ENCODE results near the gene RUNX1. TPM values are rescaled to one million over a fixed set of nuclear protein-coding genes. Genes with fewer than 3 reads are reported as not detected.

The RUNX1 gene
- total RNA-seq, 2 donors from 2014 or later = 21.3 to 23.0 TPM

DNA sequence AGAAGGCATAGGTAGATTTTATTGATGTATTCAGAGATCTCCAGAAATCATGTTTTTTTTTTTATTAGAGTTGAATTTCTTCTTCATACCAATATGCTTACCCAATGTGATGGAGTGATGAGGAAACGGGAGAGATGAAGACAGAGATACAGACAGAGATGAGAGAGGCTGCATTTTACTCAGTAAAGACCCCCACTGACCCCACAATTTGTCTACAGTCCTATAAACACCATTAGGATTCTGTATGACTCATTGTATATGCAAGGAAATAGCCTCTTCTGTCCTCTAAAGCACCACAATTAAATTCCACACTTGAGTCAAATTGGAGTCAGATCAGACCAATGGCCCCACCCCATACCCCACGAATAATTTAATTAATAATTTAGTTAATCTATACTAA is 44.0 kb downstream of the RUNX1 start:
- intact Hi-C loops (cut with DNase I) = no loop called here
- Histone ChIP-seq H3K9ac (ENCODE audit: low read depth in 2 of 2, low read length in 2 of 2) (no peak overlapping the region), H3K4me3 (no peak overlapping the region), H3K4me1 (no peaks in the 10 kb centered on the region), H3K27me3 (no peaks in the 10 kb centered on the region), H3K27ac (no peak overlapping the region), H3K9me3 (no peaks in the 10 kb centered on the region), H3K36me3 (no peaks in the 10 kb centered on the region)
- no peak for DNase-seq
- TF ChIP-seq, protein P1, sequence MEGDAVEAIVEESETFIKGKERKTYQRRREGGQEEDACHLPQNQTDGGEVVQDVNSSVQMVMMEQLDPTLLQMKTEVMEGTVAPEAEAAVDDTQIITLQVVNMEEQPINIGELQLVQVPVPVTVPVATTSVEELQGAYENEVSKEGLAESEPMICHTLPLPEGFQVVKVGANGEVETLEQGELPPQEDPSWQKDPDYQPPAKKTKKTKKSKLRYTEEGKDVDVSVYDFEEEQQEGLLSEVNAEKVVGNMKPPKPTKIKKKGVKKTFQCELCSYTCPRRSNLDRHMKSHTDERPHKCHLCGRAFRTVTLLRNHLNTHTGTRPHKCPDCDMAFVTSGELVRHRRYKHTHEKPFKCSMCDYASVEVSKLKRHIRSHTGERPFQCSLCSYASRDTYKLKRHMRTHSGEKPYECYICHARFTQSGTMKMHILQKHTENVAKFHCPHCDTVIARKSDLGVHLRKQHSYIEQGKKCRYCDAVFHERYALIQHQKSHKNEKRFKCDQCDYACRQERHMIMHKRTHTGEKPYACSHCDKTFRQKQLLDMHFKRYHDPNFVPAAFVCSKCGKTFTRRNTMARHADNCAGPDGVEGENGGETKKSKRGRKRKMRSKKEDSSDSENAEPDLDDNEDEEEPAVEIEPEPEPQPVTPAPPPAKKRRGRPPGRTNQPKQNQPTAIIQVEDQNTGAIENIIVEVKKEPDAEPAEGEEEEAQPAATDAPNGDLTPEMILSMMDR (IDR thresholded peaks at IDR 0.05) = no peak

DNA sequence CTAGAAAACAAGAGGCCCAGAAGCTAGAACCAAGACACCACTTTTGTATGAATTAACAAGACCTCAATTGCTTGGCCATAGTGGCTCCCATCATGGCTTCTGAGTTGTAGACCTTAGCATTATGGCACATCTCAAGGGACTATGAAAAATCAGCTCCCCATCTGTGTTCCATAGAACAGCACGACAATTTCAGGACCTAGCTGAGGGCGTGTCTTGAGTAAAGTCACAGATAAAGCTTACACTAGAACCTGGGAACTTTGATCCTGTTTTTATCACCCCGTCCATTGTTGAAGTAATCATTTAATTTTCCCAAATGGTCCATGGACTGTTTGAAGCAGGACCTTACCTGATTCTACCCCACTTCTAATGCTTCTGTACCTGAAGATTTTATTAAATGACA is 44.8 kb downstream of the RUNX1 start:
- no peaks in the 10 kb centered on the region for H3K27me3 ChIP-seq
- H3K4me3 ChIP-seq = no peak overlapping the region
- no peaks in the 10 kb centered on the region for H3K9me3 ChIP-seq
- no peak overlapping the region for H3K9ac ChIP-seq (ENCODE audit: low read depth in 2 of 2, low read length in 2 of 2)
- TF ChIP-seq, protein P1 (IDR thresholded peaks at IDR 0.05) = no peak
- DNase-seq = no peak
- H3K27ac ChIP-seq = no peak overlapping the region
- intact Hi-C loops (cut with DNase I) = no loop called here
- H3K4me1 ChIP-seq = no peaks in the 10 kb centered on the region
- H3K36me3 ChIP-seq = no peaks in the 10 kb centered on the region

DNA sequence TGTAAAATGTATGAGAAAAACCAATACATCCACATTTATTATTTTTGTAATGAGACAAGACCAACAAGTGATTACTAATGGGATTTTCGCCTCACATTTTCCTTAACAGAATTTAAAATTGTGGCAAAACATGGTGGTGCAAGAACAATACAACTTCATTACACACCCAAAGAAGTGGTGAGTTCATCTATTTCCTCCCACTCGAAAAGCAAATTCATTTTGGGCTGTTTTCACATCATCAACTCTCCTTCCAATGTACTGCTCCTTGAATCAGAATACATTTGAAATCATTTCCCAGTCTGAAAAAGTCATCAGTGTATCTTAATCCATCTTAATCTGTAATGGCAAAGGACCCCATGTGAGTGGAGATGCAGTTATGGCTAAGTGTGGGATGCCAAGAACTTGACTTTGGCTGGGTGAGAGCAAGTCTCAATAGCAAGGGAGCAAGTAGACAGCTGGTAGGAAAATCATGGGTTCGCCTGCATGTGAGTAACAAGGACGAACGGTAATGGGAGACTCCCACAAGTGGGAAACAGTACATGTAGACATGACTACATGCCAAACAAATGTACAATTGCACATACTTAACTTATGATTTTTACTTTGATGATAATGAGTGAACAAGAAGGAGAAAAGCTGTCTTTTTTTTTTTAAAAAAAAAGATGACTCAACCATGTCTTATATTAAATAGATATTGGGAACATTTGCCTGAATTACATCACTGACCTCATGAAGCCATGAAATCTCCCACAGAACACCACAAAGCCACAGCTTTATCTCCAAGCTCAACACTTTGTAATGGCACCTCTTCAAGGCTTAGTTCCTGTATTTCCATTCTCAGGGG is 46.0 kb downstream of the RUNX1 start:
- TF ChIP-seq, protein P1 (IDR thresholded peaks at IDR 0.05) = no peak
- intact Hi-C loops (cut with DNase I) = no loop called here
- Histone ChIP-seq H3K9ac (ENCODE audit: low read depth in 2 of 2, low read length in 2 of 2) (no peak overlapping the region), H3K36me3 (no peaks in the 10 kb centered on the region), H3K27ac (no peak overlapping the region), H3K27me3 (no peaks in the 10 kb centered on the region), H3K4me1 (no peaks in the 10 kb centered on the region), H3K9me3 (no peaks in the 10 kb centered on the region), H3K4me3 (no peak overlapping the region)
- no peak for DNase-seq

DNA sequence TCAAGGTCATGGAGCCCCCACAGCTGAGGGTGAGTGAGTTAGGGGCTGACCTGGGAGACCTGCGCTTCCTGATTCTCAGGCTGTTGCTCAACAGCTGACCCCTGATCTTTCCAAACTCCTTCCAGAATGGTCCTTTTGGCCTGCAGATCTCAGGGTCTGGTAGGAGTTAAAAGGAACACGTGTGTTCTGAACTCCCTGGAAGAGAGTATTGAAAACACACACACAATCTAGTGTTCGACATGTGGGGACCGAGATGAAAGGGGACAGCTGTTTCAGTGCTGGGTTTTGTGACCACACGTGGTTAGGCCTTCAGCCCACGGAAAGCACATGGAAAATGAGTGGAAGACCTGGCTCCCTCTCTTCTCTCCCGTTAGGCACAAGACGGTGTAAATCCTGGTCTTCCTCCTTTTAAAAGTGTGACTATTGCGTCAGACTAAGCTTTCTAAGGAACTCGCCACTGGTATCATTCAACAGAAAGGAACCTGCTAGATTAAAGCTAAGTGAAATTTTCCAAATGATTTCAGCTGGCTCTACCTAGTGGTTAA is 49.6 kb downstream of the RUNX1 start:
- intact Hi-C loops (cut with DNase I) = no loop called here
- no peak for DNase-seq
- no peaks in the 10 kb centered on the region for H3K27me3 ChIP-seq
- no peaks in the 10 kb centered on the region for H3K4me1 ChIP-seq
- H3K9ac ChIP-seq (ENCODE audit: low read depth in 2 of 2, low read length in 2 of 2) = no peak overlapping the region
- no peaks in the 10 kb centered on the region for H3K36me3 ChIP-seq
- TF ChIP-seq, protein P1 (IDR thresholded peaks at IDR 0.05) = no peak
- H3K4me3 ChIP-seq = no peak overlapping the region
- no peaks in the 10 kb centered on the region for H3K9me3 ChIP-seq
- no peak overlapping the region for H3K27ac ChIP-seq

DNA sequence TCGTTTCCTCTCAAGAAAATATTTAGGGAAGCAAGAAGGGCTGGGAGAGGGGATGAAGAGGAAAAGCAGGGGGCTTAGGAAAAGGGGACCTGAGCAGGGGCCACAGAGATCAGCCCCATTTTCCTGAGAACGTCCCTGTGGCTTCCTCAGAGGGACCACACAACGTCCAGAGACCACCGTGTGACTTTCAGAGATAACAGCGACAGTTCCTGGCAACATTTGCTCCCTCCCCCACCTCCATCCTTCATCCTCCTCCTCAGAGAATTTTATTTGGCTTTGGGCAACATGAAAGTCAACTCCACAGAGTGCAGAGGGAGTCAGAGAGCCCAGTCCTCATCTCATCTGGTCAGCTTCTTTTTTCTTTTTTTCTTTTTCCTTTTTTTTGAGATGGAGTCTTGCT is 50.9 kb downstream of the RUNX1 start:
- no peak for DNase-seq
- intact Hi-C loops (cut with DNase I) = no loop called here
- TF ChIP-seq, protein P1 (IDR thresholded peaks at IDR 0.05) = no peak

More for the DNA sequence above, 50.9 kb downstream of the RUNX1 start:
- no peaks in the 10 kb centered on the region for H3K36me3 ChIP-seq
- H3K4me3 ChIP-seq = no peak overlapping the region
- no peaks in the 10 kb centered on the region for H3K9me3 ChIP-seq
- no peak overlapping the region for H3K27ac ChIP-seq
- H3K4me1 ChIP-seq = no peaks in the 10 kb centered on the region
- H3K27me3 ChIP-seq = no peaks in the 10 kb centered on the region
- no peak overlapping the region for H3K9ac ChIP-seq (ENCODE audit: low read depth in 2 of 2, low read length in 2 of 2)
